ENCODE measurements around the gene OBP2A. TPM values are rescaled to one million over a fixed set of nuclear protein-coding genes. Genes with fewer than 3 reads are reported as not detected.

Gene OBP2A
- total and polyA plus RNA-seq, 10 of the 15 experiments (the other 5 are each of a cell fraction or from before 2014, with no cell fraction given): not detected

- H3K4me2 ChIP-seq (ENCODE audit: control insufficient read depth, insufficient read depth): no peak overlapping the region
- H3K4me3 ChIP-seq: no peak overlapping the region
- no peak for FAIRE-seq
- RAD21 ChIA-PET (ENCODE audit: unreplicated experiment): no interaction called here
- DNase-seq (ENCODE audit: low read depth, low spot score): no peak
- WGBS (ENCODE audit: insufficient coverage, insufficient replicate concordance, low lambda C conversion rate, missing lambda C conversion rate): 78% methylated on average over 23 of the region's 23 CpGs
- BruUV-seq (replicated peaks): no TSS peak
- intact Hi-C loops (cut with micrococcal nuclease; ENCODE audit: unreplicated experiment): no loop called here
- ATAC-seq: no peak
- TF ChIP-seq STAT1 (conservative IDR thresholded peaks at IDR 0.05) (no peak), SMAD5 (IDR thresholded peaks at IDR 0.05; ENCODE audit: low read depth) (no peak), SMC3 (IDR thresholded peaks at IDR 0.05; ENCODE audit: borderline replicate concordance, low read length) (no peak), NFYA (IDR thresholded peaks at IDR 0.05; ENCODE audit: borderline replicate concordance, low read depth, low read length) (no peak), MAX (IDR thresholded peaks at IDR 0.05; ENCODE audit: low read depth, low read length) (no peak)
- H3K36me3 ChIP-seq (ENCODE audit: control insufficient read depth in 2 of 2, insufficient read depth in 2 of 2, low read length in 1 of 2): peaks cover 10 to 22% of the 10 kb centered on the region in 2 experiments; a peak in 3 of 4 replicates
- no peak overlapping the region for H3K9ac ChIP-seq (ENCODE audit: control insufficient read depth, insufficient read depth, low read length)
- H2AFZ ChIP-seq (ENCODE audit: control insufficient read depth, low read depth, low read length): no peak overlapping the region
- H3K27ac ChIP-seq (ENCODE audit: control insufficient read depth, insufficient read depth): no peak overlapping the region
- no peaks in the 10 kb centered on the region; the same call in 2 of the 3 replicates for H3K9me3 ChIP-seq (replicated peaks; ENCODE audit: control insufficient read depth, insufficient read depth, low read length)
- no peaks in the 10 kb centered on the region; the same call in 1 of the 2 replicates for H3K4me1 ChIP-seq (ENCODE audit: control insufficient read depth, insufficient read depth, low read length)
- SMC1A ChIA-PET (ENCODE audit: uncharacterized antibody, unreplicated experiment): no interaction called here
- H4K20me1 ChIP-seq (ENCODE audit: control insufficient read depth, insufficient read depth): no peaks in the 10 kb centered on the region
- POLR2A ChIA-PET: no interaction called here
- CTCF ChIA-PET: no interaction called here
- in situ Hi-C loops (cut with MboI): no loop called here
- H3K27me3 ChIP-seq (replicated peaks in 1 of 2; ENCODE audit: control insufficient read depth in 2 of 2, insufficient read depth in 2 of 2, low read length in 1 of 2): no peaks in the 10 kb centered on the region
- H3K79me2 ChIP-seq (ENCODE audit: control insufficient read depth, insufficient read depth, low read length): no peaks in the 10 kb centered on the region; the same call in 1 of the 2 replicates
Observed at GRCh38 chr9:135507104-135508035, 38.6 kb upstream of the OBP2A start.

- TF ChIP-seq POLR2A (IDR thresholded peaks at IDR 0.05; ENCODE audit: low read depth, low read length) (no peak), KLF5 (IDR thresholded peaks at IDR 0.05; ENCODE audit: partially characterized antibody) (no peak), NR2C1 (IDR thresholded peaks at IDR 0.05) (no peak), ZNF24 (IDR thresholded peaks at IDR 0.05) (no peak), CREB1 (IDR thresholded peaks at IDR 0.05; ENCODE audit: low read depth) (no peak), ZBTB33 (IDR thresholded peaks at IDR 0.05) (no peak)
- Histone ChIP-seq H3K9ac (ENCODE audit: control insufficient read depth, insufficient read depth, low read length) (no peak overlapping the region), H4K20me1 (ENCODE audit: control insufficient read depth, insufficient read depth) (no peaks in the 10 kb centered on the region), H3K4me3 (no peak overlapping the region), H3K79me2 (ENCODE audit: control insufficient read depth, insufficient read depth, low read length) (no peaks in the 10 kb centered on the region), H3K9me3 (replicated peaks; ENCODE audit: control insufficient read depth, insufficient read depth, low read length) (no peaks in the 10 kb centered on the region; the same call in 2 of the 3 replicates), H3K4me1 (ENCODE audit: control insufficient read depth, insufficient read depth, low read length) (no peaks in the 10 kb centered on the region), H3K27me3 (replicated peaks in 1 of 2; ENCODE audit: control insufficient read depth in 2 of 2, insufficient read depth in 2 of 2, low read length in 1 of 2) (no peaks in the 10 kb centered on the region; a peak in 1 of 4 replicates), H3K36me3 (ENCODE audit: control insufficient read depth in 2 of 2, insufficient read depth in 2 of 2, low read length in 1 of 2) (peaks cover 7 to 17% of the 10 kb centered on the region in 2 experiments; a peak in 3 of 4 replicates), H2AFZ (ENCODE audit: control insufficient read depth, low read depth, low read length) (no peak overlapping the region), H3K27ac (ENCODE audit: control insufficient read depth, insufficient read depth) (no peak overlapping the region), H3K4me2 (ENCODE audit: control insufficient read depth, insufficient read depth) (no peak overlapping the region)
- ATAC-seq (no peak), FAIRE-seq (no peak), DNase-seq (ENCODE audit: low read depth, low spot score) (no peak)
- POLR2A ChIA-PET: no interaction called here
- WGBS (ENCODE audit: insufficient coverage, insufficient replicate concordance, low lambda C conversion rate, missing lambda C conversion rate): 58% methylated on average over 9 of the region's 9 CpGs
- in situ Hi-C loops (cut with MboI): no loop called here
- no TSS peak for BruUV-seq (replicated peaks)
- RAD21 ChIA-PET (ENCODE audit: unreplicated experiment): no interaction called here
- SMC1A ChIA-PET (ENCODE audit: uncharacterized antibody, unreplicated experiment): no interaction called here
- intact Hi-C loops (cut with micrococcal nuclease; ENCODE audit: unreplicated experiment): no loop called here
- CTCF ChIA-PET: no interaction called here
Observed at GRCh38 chr9:135508211-135508820, 37.6 kb upstream of the OBP2A start.

All from GM12878 (cell line).